ENCODE measurements around the gene TAS2R16. TPM values are rescaled to one million over a fixed set of nuclear protein-coding genes. Genes with fewer than 3 reads are reported as not detected.

TAS2R16 gene
- not detected for total RNA-seq

GRCh38 chr7:122995600-122995999 is at the start of gene TAS2R16:
TAS2R16 (minus strand) TSS chr7:122995700; CDS start chr7:122995634, 66 bp downstream.
- no peaks in the 10 kb centered on the region for H3K36me3 ChIP-seq

GRCh38 chr7:123043642-123044041 is 48.1 kb upstream of the TAS2R16 start:
- Histone ChIP-seq H3K4me3 (no peak overlapping the region), H3K27me3 (no peaks in the 10 kb centered on the region), H3K36me3 (no peaks in the 10 kb centered on the region), H3K27ac (no peak overlapping the region), H3K4me1 (no peaks in the 10 kb centered on the region), H3K9me3 (peaks cover 9% of the 10 kb centered on the region)
- DNase-seq (ENCODE audit: low spot score in 2 of 2) = no peak
- TF ChIP-seq EP300 (IDR thresholded peaks at IDR 0.05) = no peak
- no peak for TF ChIP-seq CTCF (IDR thresholded peaks at IDR 0.05)
- no peak for TF ChIP-seq POLR2A (IDR thresholded peaks at IDR 0.05)
- no peak for TF ChIP-seq POLR2AphosphoS5 (IDR thresholded peaks at IDR 0.05)

More at GRCh38 chr7:122995600-122995999, at the start of gene TAS2R16:
- Histone ChIP-seq H3K9me3 (no peaks in the 10 kb centered on the region), H3K4me3 (no peak within 1 kb of the TSS), H3K27me3 (no peaks in the 10 kb centered on the region), H3K27ac (no peak within 1 kb of the TSS), H3K4me1 (no peaks in the 10 kb centered on the region)
- DNase-seq (ENCODE audit: low spot score in 2 of 2) = no peak
- no peak for TF ChIP-seq CTCF (IDR thresholded peaks at IDR 0.05)
- no peak for TF ChIP-seq EP300 (IDR thresholded peaks at IDR 0.05)
- TF ChIP-seq POLR2AphosphoS5 (IDR thresholded peaks at IDR 0.05) = no peak

- H3K27ac ChIP-seq = no peak overlapping the region
- no peaks in the 10 kb centered on the region for H3K36me3 ChIP-seq
- H3K4me1 ChIP-seq = no peaks in the 10 kb centered on the region
- DNase-seq (ENCODE audit: low spot score in 2 of 2) = no peak
- H3K27me3 ChIP-seq = no peaks in the 10 kb centered on the region
- TF ChIP-seq POLR2A (IDR thresholded peaks at IDR 0.05) = no peak
- TF ChIP-seq EP300 (IDR thresholded peaks at IDR 0.05) = no peak
- no peak for TF ChIP-seq POLR2AphosphoS5 (IDR thresholded peaks at IDR 0.05)
- TF ChIP-seq CTCF (IDR thresholded peaks at IDR 0.05) = no peak
- 64% methylated on average over 1 of the region's 1 CpG for WGBS
- no peaks in the 10 kb centered on the region for H3K9me3 ChIP-seq
- H3K4me3 ChIP-seq = no peak overlapping the region
Observed at GRCh38 chr7:123041101-123041500, 45.6 kb upstream of the TAS2R16 start.

GRCh38 chr7:123039269-123039668 is 43.8 kb upstream of the TAS2R16 start:
- no peak overlapping the region for H3K27ac ChIP-seq
- H3K27me3 ChIP-seq = no peaks in the 10 kb centered on the region
- 53% methylated on average over 3 of the region's 3 CpGs for WGBS
- no peaks in the 10 kb centered on the region for H3K36me3 ChIP-seq
- no peaks in the 10 kb centered on the region for H3K9me3 ChIP-seq
- no peak overlapping the region for H3K4me3 ChIP-seq
- no peaks in the 10 kb centered on the region for H3K4me1 ChIP-seq
- TF ChIP-seq POLR2AphosphoS5 (IDR thresholded peaks at IDR 0.05) (no peak), EP300 (IDR thresholded peaks at IDR 0.05) (no peak), CTCF (IDR thresholded peaks at IDR 0.05) (no peak), POLR2A (IDR thresholded peaks at IDR 0.05) (no peak)
- no peak for DNase-seq (ENCODE audit: low spot score in 2 of 2)

- Histone ChIP-seq H3K36me3 (no peaks in the 10 kb centered on the region), H3K27ac (no peak overlapping the region), H3K27me3 (no peaks in the 10 kb centered on the region), H3K9me3 (peaks cover 4% of the 10 kb centered on the region), H3K4me1 (no peaks in the 10 kb centered on the region), H3K4me3 (no peak overlapping the region)
- no peak for DNase-seq (ENCODE audit: low spot score in 2 of 2)
- 100% methylated on average over 1 of the region's 1 CpG for WGBS
- no peak for TF ChIP-seq POLR2A (IDR thresholded peaks at IDR 0.05)
- no peak for TF ChIP-seq EP300 (IDR thresholded peaks at IDR 0.05)
- TF ChIP-seq POLR2AphosphoS5 (IDR thresholded peaks at IDR 0.05) = no peak
- no peak for TF ChIP-seq CTCF (IDR thresholded peaks at IDR 0.05)
Observed at GRCh38 chr7:123034106-123034505, 38.6 kb upstream of the TAS2R16 start.
